ENCODE measurements around the gene AAK1.

Gene AAK1

GRCh38 chr2:69466728-69467127 is 176.8 kb downstream of the AAK1 start:
- TF ChIP-seq, protein P1, sequence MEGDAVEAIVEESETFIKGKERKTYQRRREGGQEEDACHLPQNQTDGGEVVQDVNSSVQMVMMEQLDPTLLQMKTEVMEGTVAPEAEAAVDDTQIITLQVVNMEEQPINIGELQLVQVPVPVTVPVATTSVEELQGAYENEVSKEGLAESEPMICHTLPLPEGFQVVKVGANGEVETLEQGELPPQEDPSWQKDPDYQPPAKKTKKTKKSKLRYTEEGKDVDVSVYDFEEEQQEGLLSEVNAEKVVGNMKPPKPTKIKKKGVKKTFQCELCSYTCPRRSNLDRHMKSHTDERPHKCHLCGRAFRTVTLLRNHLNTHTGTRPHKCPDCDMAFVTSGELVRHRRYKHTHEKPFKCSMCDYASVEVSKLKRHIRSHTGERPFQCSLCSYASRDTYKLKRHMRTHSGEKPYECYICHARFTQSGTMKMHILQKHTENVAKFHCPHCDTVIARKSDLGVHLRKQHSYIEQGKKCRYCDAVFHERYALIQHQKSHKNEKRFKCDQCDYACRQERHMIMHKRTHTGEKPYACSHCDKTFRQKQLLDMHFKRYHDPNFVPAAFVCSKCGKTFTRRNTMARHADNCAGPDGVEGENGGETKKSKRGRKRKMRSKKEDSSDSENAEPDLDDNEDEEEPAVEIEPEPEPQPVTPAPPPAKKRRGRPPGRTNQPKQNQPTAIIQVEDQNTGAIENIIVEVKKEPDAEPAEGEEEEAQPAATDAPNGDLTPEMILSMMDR (IDR thresholded peaks at IDR 0.05; ENCODE audit: borderline replicate concordance, insufficient read depth, low read depth, low read length) = no peak
- H3K4me3 ChIP-seq (ENCODE audit: low read depth, low read length) = no peak overlapping the region

DNA sequence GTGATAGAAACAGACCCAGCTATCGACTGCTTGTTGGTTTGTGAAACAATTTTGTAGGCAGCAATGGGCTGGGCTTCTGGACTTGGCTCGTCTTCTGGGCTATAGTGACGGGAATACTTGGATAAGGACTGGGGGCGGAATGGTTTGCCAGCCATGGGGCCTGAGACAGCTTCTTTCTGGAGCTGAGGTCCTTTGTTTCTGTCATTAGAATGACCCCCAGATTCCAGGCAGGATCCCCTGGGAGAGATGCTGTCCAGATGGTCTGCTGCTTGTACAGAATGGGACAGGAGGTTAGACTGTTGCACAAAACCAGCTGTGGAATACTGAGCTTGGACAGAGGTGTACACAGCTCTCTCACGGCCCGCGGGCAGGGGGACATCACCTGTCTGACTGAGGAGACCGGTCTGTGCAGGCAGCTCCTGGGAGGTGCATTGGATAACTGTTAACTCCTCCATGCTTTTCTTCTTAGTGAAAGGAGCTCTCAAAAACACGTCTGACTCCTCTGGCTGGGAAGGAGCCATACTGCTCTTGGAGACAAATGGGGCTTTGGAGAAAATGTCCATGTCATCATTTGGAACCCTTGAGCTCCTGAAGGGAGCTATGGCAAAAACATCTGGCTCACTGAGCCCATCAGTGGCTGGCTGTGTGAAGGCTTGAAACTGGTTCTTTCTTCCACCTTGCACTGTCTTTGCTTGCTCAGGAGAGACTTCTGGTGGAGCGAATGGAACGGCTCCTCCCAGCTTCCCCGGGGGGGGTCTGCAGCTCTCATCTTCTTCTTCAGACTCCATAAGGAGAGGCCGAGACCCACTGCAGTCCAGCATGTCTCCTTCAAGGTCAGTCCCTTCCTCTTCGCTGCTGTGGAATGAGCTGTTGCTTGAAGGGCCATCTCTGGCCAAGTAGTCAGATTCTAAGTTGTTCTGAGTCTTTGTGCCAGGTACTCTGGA is 177.8 kb downstream of the AAK1 start:
- TF ChIP-seq, protein P1 (IDR thresholded peaks at IDR 0.05; ENCODE audit: borderline replicate concordance, insufficient read depth, low read depth, low read length) = no peak

DNA sequence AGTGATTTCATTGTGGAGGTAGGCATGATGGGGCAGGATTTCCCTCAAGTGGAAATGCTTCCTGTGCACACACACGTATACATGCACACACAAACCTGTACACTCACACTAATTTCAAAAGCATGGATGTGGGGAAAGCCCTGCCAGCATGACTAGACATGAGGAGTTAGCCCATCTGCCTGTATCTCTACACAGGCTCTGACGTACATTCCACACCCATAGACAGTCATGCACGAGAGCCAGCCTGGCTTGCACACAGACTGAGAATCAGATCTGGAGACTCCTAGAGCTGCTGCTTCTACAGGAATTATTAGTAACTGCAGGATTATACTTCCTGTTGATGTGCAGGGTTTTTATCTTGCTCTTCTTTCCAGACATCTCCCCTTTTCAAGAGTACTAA is 179.0 kb downstream of the AAK1 start:
- H3K4me3 ChIP-seq (ENCODE audit: low read depth, low read length) = no peak overlapping the region
- TF ChIP-seq, protein P1 (IDR thresholded peaks at IDR 0.05; ENCODE audit: borderline replicate concordance, insufficient read depth, low read depth, low read length) = no peak

More for the DNA sequence above, 177.8 kb downstream of the AAK1 start:
- H3K4me3 ChIP-seq (ENCODE audit: low read depth, low read length) = no peak overlapping the region

DNA sequence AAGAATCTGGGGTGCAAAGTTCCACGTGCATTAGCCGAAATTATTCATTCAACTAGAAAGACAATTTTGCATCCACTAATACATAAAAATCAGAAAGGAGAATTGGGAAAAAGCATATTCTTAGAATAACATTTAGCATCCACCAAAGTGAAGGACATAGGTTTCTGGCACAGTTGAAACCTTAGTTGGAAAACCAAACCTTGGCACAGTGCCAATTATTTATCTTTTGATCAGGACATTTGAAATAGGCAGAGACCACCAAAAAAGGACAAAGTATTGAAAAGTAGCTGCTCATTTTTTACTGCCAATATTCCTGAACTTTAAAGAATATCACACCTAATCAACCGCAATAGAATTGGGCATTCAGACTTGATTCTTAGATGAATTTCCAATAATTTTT is 180.8 kb downstream of the AAK1 start:
- no peak overlapping the region for H3K4me3 ChIP-seq (ENCODE audit: low read depth, low read length)
- TF ChIP-seq, protein P1 (IDR thresholded peaks at IDR 0.05; ENCODE audit: borderline replicate concordance, insufficient read depth, low read depth, low read length) = no peak

DNA sequence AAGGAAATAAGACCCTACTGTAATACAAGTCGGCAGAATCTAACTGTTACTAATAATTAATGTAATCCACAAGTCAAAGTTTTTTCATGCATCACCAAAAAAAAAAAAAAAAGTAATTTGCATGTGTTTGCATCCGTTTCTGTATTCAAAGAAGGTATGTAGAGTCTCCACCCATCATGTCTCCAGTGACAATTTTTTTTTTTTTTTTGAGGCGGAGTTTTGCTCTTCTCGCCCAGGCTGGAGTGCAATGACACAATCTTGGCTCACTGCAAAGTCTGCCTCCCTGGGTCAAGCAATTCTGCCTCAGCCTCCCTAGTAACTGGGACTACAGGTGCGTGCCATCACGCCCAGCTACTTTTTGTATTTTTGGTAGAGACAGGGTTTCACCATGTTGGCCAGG is 182.1 kb downstream of the AAK1 start:
- TF ChIP-seq, protein P1 (IDR thresholded peaks at IDR 0.05; ENCODE audit: borderline replicate concordance, insufficient read depth, low read depth, low read length) = no peak
- H3K4me3 ChIP-seq (ENCODE audit: low read depth, low read length) = no peak overlapping the region

- H3K4me3 ChIP-seq (ENCODE audit: low read depth, low read length) = no peak overlapping the region
- TF ChIP-seq, protein P1 (IDR thresholded peaks at IDR 0.05; ENCODE audit: borderline replicate concordance, insufficient read depth, low read depth, low read length) = no peak
Observed at GRCh38 chr2:69459936-69460335, 183.6 kb downstream of the AAK1 start.

DNA sequence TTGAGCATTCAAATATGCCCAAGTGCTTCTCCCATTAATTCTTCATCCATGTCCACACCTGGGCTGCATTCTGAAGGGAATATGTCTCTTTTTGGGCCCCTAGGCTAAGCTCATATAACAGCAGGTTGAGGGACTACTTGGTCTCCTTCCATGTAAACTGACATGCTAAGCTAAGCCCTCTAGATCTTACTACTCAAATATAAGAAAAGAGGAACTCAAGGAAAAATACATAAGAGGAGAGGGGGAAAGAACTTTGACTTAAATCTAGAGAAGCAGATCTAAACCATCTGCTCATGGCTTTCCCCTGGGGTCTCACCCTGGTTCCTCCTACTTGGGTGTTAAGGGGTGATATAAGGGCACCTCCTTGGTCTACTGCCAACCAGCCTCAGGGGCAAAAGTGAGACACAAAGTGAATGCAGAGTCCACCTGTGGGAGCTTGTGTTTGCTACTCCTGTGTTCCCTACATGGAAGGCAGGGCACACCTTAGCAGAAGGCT is 186.5 kb downstream of the AAK1 start:
- TF ChIP-seq, protein P1 (IDR thresholded peaks at IDR 0.05; ENCODE audit: borderline replicate concordance, insufficient read depth, low read depth, low read length) = no peak
- H3K4me3 ChIP-seq (ENCODE audit: low read depth, low read length) = no peak overlapping the region

All from GM12875 (cell line).